Lung (tissue), 16 donors: ENCODE results near the gene ACY1. TPM values are rescaled to one million over a fixed set of nuclear protein-coding genes. Genes with fewer than 3 reads are reported as not detected.
A peak's percentile ranks its signal among the peaks of the same experiment; 100 is the strongest.

Source experiments
- ATAC-seq: fragments of 200-7000 bp; cut with Tn5 transposase; one replicate; pipeline ENCODE4 v1.9.1; 2020; ENCODE audit warnings: moderate number of reproducible peaks; ENCODE audit not compliant: insufficient read depth, low FRiP score
- DNase-seq, 3 donors: peaks; one replicate each; pipeline ENCODE4 v3.0.0-alpha.2; 2013 to 2017
- H3K27ac ChIP-seq, 2 donors: one replicate each; pipeline ENCODE4 v1.5.1; 2013; ENCODE audit warnings: mild to moderate bottlenecking in 2 of 2, moderate library complexity in 2 of 2, control low read depth in 1 of 2, inconsistent platforms in 1 of 2, low read depth in 1 of 2, low read length in 1 of 2
- H3K27me3 ChIP-seq, 3 donors: one replicate each; pipeline ENCODE4 v1.5.1; 2013; ENCODE audit warnings: low read length in 2 of 3; ENCODE audit not compliant: control insufficient read depth in 3 of 3, insufficient read depth in 3 of 3
- H3K36me3 ChIP-seq, 4 donors: one replicate each; pipeline ENCODE4 v1.5.1; 2013; ENCODE audit warnings: low read length in 4 of 4, mild to moderate bottlenecking in 1 of 4, moderate library complexity in 1 of 4; ENCODE audit not compliant: control insufficient read depth in 4 of 4, insufficient read depth in 4 of 4
- H3K4me1 ChIP-seq, 5 donors: one replicate each; pipeline ENCODE4 v1.5.1; 2013; ENCODE audit warnings: low read length in 5 of 5, mild to moderate bottlenecking in 2 of 5, moderate library complexity in 1 of 5; ENCODE audit not compliant: control insufficient read depth in 5 of 5, insufficient read depth in 5 of 5
- H3K4me3 ChIP-seq: one replicate; pipeline ENCODE4 v1.5.1; 2013; ENCODE audit warnings: mild to moderate bottlenecking, control low read depth, moderate library complexity
- H3K9ac ChIP-seq, 2 donors: one replicate each; pipeline ENCODE4 v1.5.1; 2013; ENCODE audit warnings: low read length in 2 of 2, control low read depth in 1 of 2; ENCODE audit not compliant: insufficient read depth in 1 of 2
- H3K9me3 ChIP-seq, 4 donors: one replicate each; pipeline ENCODE4 v1.5.1; 2013; ENCODE audit warnings: low read length in 3 of 4, mild to moderate bottlenecking in 1 of 4, moderate library complexity in 1 of 4; ENCODE audit not compliant: control insufficient read depth in 4 of 4, insufficient read depth in 3 of 4
- WGBS, 2 donors: extraction: QIAGEN DNeasy Blood & Tissue Kit; methylation state at CpG; one replicate each; pipeline ENCODE4 v1.1.7; 2013; 5-methylcytosine and 5-hydroxymethylcytosine counted together
- long read RNA-seq, 5 donors: transcript quantifications; one replicate each; lab custom pipeline, GENCODE V29; 2026
- polyA plus RNA-seq, 2 donors: library from polyadenylated mRNA; stranded (reverse); fragments of 200-250 nt; gene quantifications; one replicate each; pipeline ENCODE4 v1.2.1, GENCODE V29; 2013
- total RNA-seq, 2 donors: library from RNA; depleted of rRNA in 1 of 2; stranded (reverse); fragments of >200 nt in 1 of 2; gene quantifications; one replicate each; pipeline ENCODE4 v1.2.1, GENCODE V29; 2014 to 2021
- TF ChIP-seq, protein P1 (sequence below): IDR thresholded peaks from 2 replicates; pipeline ENCODE4 v1.5.1; 2012; ENCODE audit warnings: mild to moderate bottlenecking; ENCODE audit errors: control extremely low read depth, extremely low read depth
- donor health status: control.
- donor health status: control.
- donor health status: Bipolar disorder and iron deficiency.
- donor health status: healthy.
- donor health status: DM: yes; HTN: yes; CAD: no.

The ACY1 gene
- total RNA-seq: 10 to 100 TPM; 19.6 to 52.6 TPM
- 10 to 100 TPM; 31.7 to 46.2 TPM for polyA plus RNA-seq
- long read RNA-seq, donor 1, transcript ACY1-215 (15 exons, 1,684 nt): major isoform, 11 of 1,894 reads
- long read RNA-seq, donor 1, partial matches to known transcripts: 457 of 1,894 reads
- long read RNA-seq, donor 1, other reads (novel, unspliced or antisense): 1,420 of 1,894 reads
- long read RNA-seq, donor 2, partial matches to known transcripts: 0 of 4 reads
- long read RNA-seq, donor 2, other reads (novel, unspliced or antisense): 0 of 4 reads
- long read RNA-seq, donor 3, transcript ACY1-215 (15 exons, 1,684 nt): major isoform, 6 of 1,360 reads
- long read RNA-seq, donor 3, partial matches to known transcripts: 1,300 of 1,360 reads
- long read RNA-seq, donor 3, other reads (novel, unspliced or antisense): 49 of 1,360 reads
- long read RNA-seq, donor 4, partial matches to known transcripts: 0 of 6 reads
- long read RNA-seq, donor 4, other reads (novel, unspliced or antisense): 0 of 6 reads
- long read RNA-seq, donor 5, transcript ACY1-215 (15 exons, 1,684 nt): major isoform, 6 of 17 reads
- long read RNA-seq, donor 5, partial matches to known transcripts: 5 of 17 reads
- long read RNA-seq, donor 5, other reads (novel, unspliced or antisense): 0 of 17 reads

DNA sequence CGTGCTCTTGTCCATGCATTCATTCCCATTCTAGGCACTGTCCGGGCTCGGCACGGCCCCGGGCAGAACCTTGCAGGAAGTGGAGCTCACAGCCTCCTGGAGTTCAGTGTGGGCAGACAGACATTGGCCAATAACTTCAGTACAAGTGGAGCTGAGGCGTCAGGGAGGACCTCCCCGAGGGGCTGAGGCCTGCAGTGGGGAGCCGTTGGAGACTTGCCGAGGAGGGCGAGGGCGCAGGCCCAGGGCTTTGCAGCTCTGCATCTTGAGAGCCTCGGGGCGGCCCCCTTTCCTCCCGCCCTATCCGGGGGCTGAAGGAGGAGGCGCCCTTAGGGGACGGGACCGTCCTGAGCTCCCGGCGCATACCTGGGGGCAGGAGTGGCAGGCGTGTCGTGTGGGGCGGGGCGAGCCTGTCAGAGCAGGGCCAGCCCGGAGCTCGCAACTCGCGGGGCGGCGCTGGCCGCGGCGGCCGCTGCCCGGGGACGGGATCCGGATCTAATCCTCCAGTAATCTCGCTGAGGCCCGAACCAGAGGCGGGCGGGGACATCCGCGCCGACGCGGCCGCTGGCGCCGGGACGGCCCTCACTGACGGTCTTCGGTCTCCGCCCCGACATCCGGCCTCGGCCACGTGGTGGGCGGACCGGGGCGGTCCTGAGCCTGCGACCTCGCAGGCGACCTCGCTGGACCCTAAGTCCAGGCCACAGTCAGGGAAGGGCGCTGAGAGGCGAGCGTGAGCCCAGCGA, at the start of gene ACY1:
ACY1 (plus strand) TSS at position 698 of the 740 bp plus-strand sequence. CDS start 530 bp downstream, outside the sequence.
- H3K36me3 ChIP-seq: peaks cover 0 to 8% (median 3%) of the 10 kb centered on the region in 4 donors
- H3K27me3 ChIP-seq: no peaks in the 10 kb centered on the region
- no peaks in the 10 kb centered on the region for H3K9me3 ChIP-seq
- 0 to 1% methylated on average over 61 to 68 of the region's 68 CpGs for WGBS, 2 donors
- ATAC-seq (peak; percentile 88), DNase-seq (peak; percentile 92 to 96 (median 93))
- TF ChIP-seq, protein P1, sequence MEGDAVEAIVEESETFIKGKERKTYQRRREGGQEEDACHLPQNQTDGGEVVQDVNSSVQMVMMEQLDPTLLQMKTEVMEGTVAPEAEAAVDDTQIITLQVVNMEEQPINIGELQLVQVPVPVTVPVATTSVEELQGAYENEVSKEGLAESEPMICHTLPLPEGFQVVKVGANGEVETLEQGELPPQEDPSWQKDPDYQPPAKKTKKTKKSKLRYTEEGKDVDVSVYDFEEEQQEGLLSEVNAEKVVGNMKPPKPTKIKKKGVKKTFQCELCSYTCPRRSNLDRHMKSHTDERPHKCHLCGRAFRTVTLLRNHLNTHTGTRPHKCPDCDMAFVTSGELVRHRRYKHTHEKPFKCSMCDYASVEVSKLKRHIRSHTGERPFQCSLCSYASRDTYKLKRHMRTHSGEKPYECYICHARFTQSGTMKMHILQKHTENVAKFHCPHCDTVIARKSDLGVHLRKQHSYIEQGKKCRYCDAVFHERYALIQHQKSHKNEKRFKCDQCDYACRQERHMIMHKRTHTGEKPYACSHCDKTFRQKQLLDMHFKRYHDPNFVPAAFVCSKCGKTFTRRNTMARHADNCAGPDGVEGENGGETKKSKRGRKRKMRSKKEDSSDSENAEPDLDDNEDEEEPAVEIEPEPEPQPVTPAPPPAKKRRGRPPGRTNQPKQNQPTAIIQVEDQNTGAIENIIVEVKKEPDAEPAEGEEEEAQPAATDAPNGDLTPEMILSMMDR: no peak
- H3K27ac ChIP-seq: peak within 1 kb of the TSS; percentile 97
- H3K4me3 ChIP-seq: peak within 1 kb of the TSS; percentile 49
- peak within 1 kb of the TSS; percentile 80 to 91 for H3K9ac ChIP-seq
- H3K4me1 ChIP-seq: peaks cover 4 to 21% (median 9%) of the 10 kb centered on the region in 5 donors

DNA sequence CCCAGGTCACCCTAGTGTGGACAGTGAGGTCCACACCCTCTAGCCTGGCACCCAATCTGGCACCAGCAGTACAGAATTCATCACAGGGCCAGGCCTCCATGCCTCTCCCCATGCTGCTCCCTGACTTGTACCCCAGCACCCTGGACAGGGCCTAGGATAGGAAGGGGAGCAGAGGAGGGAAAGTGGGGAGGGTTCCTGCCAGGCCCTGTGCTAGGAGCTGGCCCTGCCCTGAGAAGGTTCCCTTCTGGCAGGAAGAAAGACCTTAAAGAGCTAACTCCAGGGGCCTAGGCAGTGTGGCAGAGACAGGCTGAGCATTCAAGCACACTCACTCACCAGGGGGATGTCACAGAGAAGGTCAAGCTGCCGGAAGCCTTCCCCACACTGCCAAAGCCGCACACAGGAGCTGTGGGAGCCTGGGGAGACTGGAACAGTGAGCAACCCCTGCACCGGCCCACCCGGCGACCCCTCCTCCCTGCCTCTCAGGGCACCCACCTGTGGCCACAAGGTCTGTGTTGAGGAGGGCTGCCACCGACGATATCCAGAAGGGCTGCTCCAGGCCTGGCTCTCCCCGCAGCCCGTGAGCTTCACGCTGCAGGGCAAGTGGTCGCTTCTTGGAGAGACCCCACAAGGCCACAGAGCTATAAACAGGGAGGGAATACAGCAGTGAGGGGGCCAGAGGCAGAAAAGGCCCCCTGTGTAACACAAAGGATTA, 49.0 kb upstream of the ACY1 start:
- H3K4me3 ChIP-seq: no peak overlapping the region
- H3K9me3 ChIP-seq: no peaks in the 10 kb centered on the region
- peaks cover 17 to 62% (median 32%) of the 10 kb centered on the region in 4 donors for H3K36me3 ChIP-seq
- no peak overlapping the region for H3K9ac ChIP-seq
- DNase-seq (no peak), ATAC-seq (no peak)
- H3K27me3 ChIP-seq: no peaks in the 10 kb centered on the region
- 96 to 98% methylated on average over 11 of the region's 11 CpGs for WGBS, 2 donors
- H3K4me1 ChIP-seq: no peaks in the 10 kb centered on the region
- TF ChIP-seq, protein P1: no peak
- H3K27ac ChIP-seq: no peak overlapping the region

DNA sequence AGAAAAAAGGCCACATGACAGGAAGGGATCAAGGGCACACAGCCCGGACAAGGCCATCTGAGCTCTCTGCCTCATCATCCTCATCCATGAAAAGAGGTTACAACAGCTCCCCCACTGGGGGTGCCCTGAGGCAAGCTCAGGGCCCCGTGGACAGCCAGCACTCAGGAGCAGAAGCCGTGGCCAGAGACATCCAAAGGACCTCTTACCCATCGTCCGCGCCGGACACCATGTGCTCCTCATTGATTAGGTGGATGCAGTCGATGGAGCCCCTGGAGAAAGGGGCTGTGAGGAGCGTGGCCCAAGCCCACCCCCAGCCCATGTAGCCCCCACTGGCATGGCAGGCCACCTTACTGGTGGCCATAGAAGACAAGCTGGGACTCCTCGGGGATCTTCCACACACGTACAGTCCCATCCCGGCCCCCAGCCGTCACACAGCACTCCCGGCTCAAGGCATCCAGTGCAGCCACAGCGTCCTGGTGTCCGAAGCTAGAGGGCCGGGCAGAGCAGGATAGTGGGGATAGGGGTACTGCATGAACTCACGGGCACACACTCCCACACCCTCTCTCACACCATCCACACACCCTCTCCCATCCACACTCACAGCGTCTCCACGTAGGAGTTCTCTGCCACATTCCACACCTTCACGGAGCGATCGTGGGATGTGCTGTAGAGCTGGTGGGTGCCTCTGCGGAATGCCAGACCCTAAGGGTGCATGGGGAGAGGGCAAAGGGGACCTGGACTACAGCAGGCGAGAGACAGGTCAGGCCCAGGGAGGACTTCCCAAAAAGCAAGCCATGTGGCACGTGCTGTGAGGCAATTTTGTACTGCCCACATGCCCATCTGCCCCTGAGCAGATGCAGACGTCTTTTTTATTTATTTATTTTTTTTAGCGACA, 48.1 kb upstream of the ACY1 start:
- no peaks in the 10 kb centered on the region for H3K9me3 ChIP-seq
- WGBS, 2 donors: 93 to 94% methylated on average over 28 of the region's 28 CpGs
- H3K4me3 ChIP-seq: no peak overlapping the region
- DNase-seq (no peak), ATAC-seq (no peak)
- H3K9ac ChIP-seq: no peak overlapping the region
- H3K27ac ChIP-seq: no peak overlapping the region
- no peaks in the 10 kb centered on the region for H3K27me3 ChIP-seq
- TF ChIP-seq, protein P1: no peak
- H3K4me1 ChIP-seq: no peaks in the 10 kb centered on the region
- peaks cover 17 to 62% (median 32%) of the 10 kb centered on the region in 4 donors for H3K36me3 ChIP-seq
